Loucy (cell line): ENCODE data around the gene ELN.

Experiments used
- H2AFZ ChIP-seq: fragments of 200-600 bp; sonication (generic); 2 replicates; pipeline ENCODE4 v1.6.0; 2016; ENCODE audit warnings: antibody characterized with exemption, mild to moderate bottlenecking, low read length, moderate library complexity
- H3F3A ChIP-seq: fragments of 200-600 bp; 2 replicates; pipeline ENCODE4 v1.6.0; 2016; ENCODE audit warnings: antibody characterized with exemption, low read depth, mild to moderate bottlenecking
- H3K27me3 ChIP-seq: fragments of 200-600 bp; sonication (generic); 2 replicates; pipeline ENCODE4 v1.6.1; 2014; ENCODE audit warnings: low read length, mild to moderate bottlenecking; ENCODE audit not compliant: insufficient read depth, poor library complexity, severe bottlenecking
- H3K36me3 ChIP-seq: fragments of 200-600 bp; sonication (generic); 2 replicates; pipeline ENCODE4 v1.6.1; 2016; ENCODE audit warnings: low read length; ENCODE audit not compliant: insufficient read depth
- H3K4me1 ChIP-seq: fragments of 200-600 bp; sonication (generic); 2 replicates; pipeline ENCODE4 v1.5.1; 2014; ENCODE audit warnings: low read length, mild to moderate bottlenecking; ENCODE audit not compliant: insufficient read depth, poor library complexity, severe bottlenecking
- H3K4me2 ChIP-seq: fragments of 200-600 bp; sonication (generic); 2 replicates; pipeline ENCODE4 v1.6.0; 2014; ENCODE audit warnings: antibody characterized with exemption, low read length, low read depth, mild to moderate bottlenecking; ENCODE audit not compliant: poor library complexity, severe bottlenecking
- H3K4me3 ChIP-seq: fragments of 200-600 bp; sonication (generic); 2 replicates; pipeline ENCODE4 v1.5.1; 2014; ENCODE audit warnings: low read length, mild to moderate bottlenecking, mixed read lengths; ENCODE audit not compliant: poor library complexity, severe bottlenecking
- H3K79me2 ChIP-seq: fragments of 200-600 bp; sonication (generic); 2 replicates; pipeline ENCODE4 v1.6.1; 2014; ENCODE audit warnings: low read length; ENCODE audit not compliant: insufficient read depth
- H3K9ac ChIP-seq: fragments of 200-600 bp; sonication (generic); 2 replicates; pipeline ENCODE4 v1.6.0; 2014; ENCODE audit warnings: mild to moderate bottlenecking, low read depth, low read length, moderate library complexity; ENCODE audit not compliant: poor library complexity, severe bottlenecking
- H3K9me2 ChIP-seq: fragments of 200-600 bp; sonication (generic); replicated peaks from 2 replicates; pipeline ENCODE4 v1.6.1; 2016; ENCODE audit warnings: low read depth, low read length, mixed read lengths
- H3K9me3 ChIP-seq: fragments of 200-600 bp; sonication (generic); 2 replicates; pipeline ENCODE4 v1.6.1; 2014; ENCODE audit warnings: mild to moderate bottlenecking, antibody characterized with exemption, low read length, low read depth; ENCODE audit not compliant: insufficient read depth
- H4K20me1 ChIP-seq: fragments of 200-600 bp; sonication (generic); 2 replicates; pipeline ENCODE4 v1.6.0; 2014; ENCODE audit warnings: antibody characterized with exemption, low read length, mild to moderate bottlenecking; ENCODE audit not compliant: insufficient read depth, poor library complexity, severe bottlenecking
- CTCF ChIP-seq: fragments of 200-600 bp; sonication (generic); conservative IDR thresholded peaks from 2 replicates; pipeline ENCODE4 v1.5.1; 2014; ENCODE audit warnings: mild to moderate bottlenecking, antibody characterized with exemption, low read length
- EZH2phosphoT487 ChIP-seq: fragments of 200-600 bp; IDR thresholded peaks from 2 replicates; pipeline ENCODE4 v1.6.1; 2018; ENCODE audit warnings: antibody characterized with exemption, mild to moderate bottlenecking, moderate library complexity, borderline replicate concordance

The ELN gene

GRCh38 chr7:74002474-74003017 is 25.4 kb upstream of the ELN start:
- no peaks in the 10 kb centered on the region for H3K9me2 ChIP-seq
- H3K9me3 ChIP-seq, result no peaks in the 10 kb centered on the region
- H3K27me3 ChIP-seq, result no peaks in the 10 kb centered on the region
- no peak for TF ChIP-seq EZH2phosphoT487
- no peaks in the 10 kb centered on the region for H3K79me2 ChIP-seq
- H3K4me2 ChIP-seq, result peak overlapping the region; percentile 79
- peaks cover 30% of the 10 kb centered on the region for H3K4me1 ChIP-seq
- H4K20me1 ChIP-seq, result no peaks in the 10 kb centered on the region
- H3K36me3 ChIP-seq, result no peaks in the 10 kb centered on the region
- H3F3A ChIP-seq, result no peaks in the 10 kb centered on the region
- peak overlapping the region; percentile 56 for H2AFZ ChIP-seq
- peak overlapping the region; percentile 64 for H3K4me3 ChIP-seq
- peak overlapping the region; percentile 74 for H3K9ac ChIP-seq

GRCh38 chr7:74003621-74004020 is 24.4 kb upstream of the ELN start:
- TF ChIP-seq EZH2phosphoT487 (no peak), CTCF (no peak)
- H3K9me2 ChIP-seq, result no peaks in the 10 kb centered on the region
- H3K4me3 ChIP-seq, result peak overlapping the region; percentile 64
- H3K4me2 ChIP-seq, result peak overlapping the region; percentile 79
- H3K79me2 ChIP-seq, result no peaks in the 10 kb centered on the region
- H3K27me3 ChIP-seq, result no peaks in the 10 kb centered on the region
- H3F3A ChIP-seq, result no peaks in the 10 kb centered on the region
- H4K20me1 ChIP-seq, result no peaks in the 10 kb centered on the region
- no peaks in the 10 kb centered on the region for H3K36me3 ChIP-seq
- peaks cover 30% of the 10 kb centered on the region for H3K4me1 ChIP-seq
- H3K9ac ChIP-seq, result peak overlapping the region; percentile 74
- H3K9me3 ChIP-seq, result no peaks in the 10 kb centered on the region
- no peak overlapping the region for H2AFZ ChIP-seq

- Histone ChIP-seq H3K4me1 (peaks cover 26% of the 10 kb centered on the region), H3F3A (no peaks in the 10 kb centered on the region), H3K9me3 (no peaks in the 10 kb centered on the region), H3K36me3 (no peaks in the 10 kb centered on the region), H2AFZ (no peak overlapping the region), H3K9ac (no peak overlapping the region), H3K9me2 (no peaks in the 10 kb centered on the region), H3K4me3 (no peak overlapping the region), H3K79me2 (no peaks in the 10 kb centered on the region), H3K4me2 (no peak overlapping the region), H3K27me3 (no peaks in the 10 kb centered on the region), H4K20me1 (no peaks in the 10 kb centered on the region)
- TF ChIP-seq EZH2phosphoT487, result no peak
- TF ChIP-seq CTCF, result no peak
Observed at GRCh38 chr7:74006032-74006431, 21.9 kb upstream of the ELN start.
